Measurements from ENCODE around the gene KIF22.
"Not testable (repeated sequence)": the region's sequence is repeated elsewhere in the genome, so short reads cannot be mapped to it uniquely, and the experiment has no call there.

The KIF22 gene

GRCh38 chr16:29767062-29767461 lies 23.5 kb upstream of the KIF22 start:
- DNase-seq: no peak

GRCh38 chr16:29769507-29769906 lies 21.0 kb upstream of the KIF22 start:
- no peak for DNase-seq

- peak; percentile 3 for DNase-seq
These were observed 20.2 kb upstream of the KIF22 start for GRCh38 chr16:29770250-29770929.

- not testable (repeated sequence) for DNase-seq
These were observed 18.2 kb upstream of the KIF22 start for GRCh38 chr16:29772330-29772729.

- no peak for DNase-seq
These were observed 15.8 kb upstream of the KIF22 start for GRCh38 chr16:29774730-29775129.

- no peak for DNase-seq
These were observed 14.7 kb upstream of the KIF22 start for GRCh38 chr16:29775742-29776408.

- no peak for DNase-seq
These were observed 12.8 kb upstream of the KIF22 start, which contains the start of gene ZG16 for GRCh38 chr16:29777576-29778350. Gene ZG16, plus strand, starts transcription at chr16:29778256. Its CDS starts 1,011 bp downstream, at chr16:29779267.

- DNase-seq: no peak
These were observed 11.1 kb upstream of the KIF22 start for GRCh38 chr16:29779474-29779873.

GRCh38 chr16:29783094-29783953 lies 7.2 kb upstream of the KIF22 start:
- DNase-seq: not testable (repeated sequence)

GRCh38 chr16:29784157-29784556 lies 6.4 kb upstream of the KIF22 start:
- DNase-seq: no peak

GRCh38 chr16:29784901-29785500 lies 5.5 kb upstream of the KIF22 start:
- no peak for DNase-seq

- not testable (repeated sequence) for DNase-seq
These were observed 3.4 kb upstream of the KIF22 start for GRCh38 chr16:29787155-29787554.

GRCh38 chr16:29789775-29790182 lies 772 bp upstream of the KIF22 start:
- DNase-seq: no peak

GRCh38 chr16:29790949-29791844 lies 646 bp downstream of the KIF22 start:
- no peak for DNase-seq

GRCh38 chr16:29791845-29792807 lies 1.6 kb downstream of the KIF22 start:
- no peak for DNase-seq

- not testable (repeated sequence) for DNase-seq
These were observed 2.6 kb downstream of the KIF22 start for GRCh38 chr16:29793153-29793552.

- DNase-seq: no peak
These were observed 3.7 kb downstream of the KIF22 start for GRCh38 chr16:29794231-29794710.

GRCh38 chr16:29802416-29802935 lies 11.9 kb downstream of the KIF22 start:
- no peak for DNase-seq

- DNase-seq: no peak
These were observed 13.5 kb downstream of the KIF22 start for GRCh38 chr16:29804020-29804419.
